ENCODE measurements around the gene ITPKA. TPM values are rescaled to one million over a fixed set of nuclear protein-coding genes. Genes with fewer than 3 reads are reported as not detected.

ITPKA gene
- total RNA-seq, 2 donors from 2014 or later = 4.4 TPM; not detected in 1

GRCh38 chr15:41480396-41481140 is 13.1 kb upstream of the ITPKA start:
- Histone ChIP-seq H3K4me1 (ENCODE audit: control insufficient read depth in 1 of 2, low read depth in 2 of 2) (no peaks in the 10 kb centered on the region), H3K9me3 (no peaks in the 10 kb centered on the region), H3K36me3 (peaks cover 45% of the 10 kb centered on the region), H3K27ac (no peak overlapping the region), H3K27me3 (replicated peaks; ENCODE audit: insufficient read depth) (no peaks in the 10 kb centered on the region), H3K4me3 (no peak overlapping the region)
- DNase-seq (ENCODE audit: low spot score) (no peak), ATAC-seq (ENCODE audit: insufficient number of reproducible peaks, low FRiP score, low read depth) (no peak)
- TF ChIP-seq, protein P1, sequence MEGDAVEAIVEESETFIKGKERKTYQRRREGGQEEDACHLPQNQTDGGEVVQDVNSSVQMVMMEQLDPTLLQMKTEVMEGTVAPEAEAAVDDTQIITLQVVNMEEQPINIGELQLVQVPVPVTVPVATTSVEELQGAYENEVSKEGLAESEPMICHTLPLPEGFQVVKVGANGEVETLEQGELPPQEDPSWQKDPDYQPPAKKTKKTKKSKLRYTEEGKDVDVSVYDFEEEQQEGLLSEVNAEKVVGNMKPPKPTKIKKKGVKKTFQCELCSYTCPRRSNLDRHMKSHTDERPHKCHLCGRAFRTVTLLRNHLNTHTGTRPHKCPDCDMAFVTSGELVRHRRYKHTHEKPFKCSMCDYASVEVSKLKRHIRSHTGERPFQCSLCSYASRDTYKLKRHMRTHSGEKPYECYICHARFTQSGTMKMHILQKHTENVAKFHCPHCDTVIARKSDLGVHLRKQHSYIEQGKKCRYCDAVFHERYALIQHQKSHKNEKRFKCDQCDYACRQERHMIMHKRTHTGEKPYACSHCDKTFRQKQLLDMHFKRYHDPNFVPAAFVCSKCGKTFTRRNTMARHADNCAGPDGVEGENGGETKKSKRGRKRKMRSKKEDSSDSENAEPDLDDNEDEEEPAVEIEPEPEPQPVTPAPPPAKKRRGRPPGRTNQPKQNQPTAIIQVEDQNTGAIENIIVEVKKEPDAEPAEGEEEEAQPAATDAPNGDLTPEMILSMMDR (IDR thresholded peaks at IDR 0.05) = no peak

DNA sequence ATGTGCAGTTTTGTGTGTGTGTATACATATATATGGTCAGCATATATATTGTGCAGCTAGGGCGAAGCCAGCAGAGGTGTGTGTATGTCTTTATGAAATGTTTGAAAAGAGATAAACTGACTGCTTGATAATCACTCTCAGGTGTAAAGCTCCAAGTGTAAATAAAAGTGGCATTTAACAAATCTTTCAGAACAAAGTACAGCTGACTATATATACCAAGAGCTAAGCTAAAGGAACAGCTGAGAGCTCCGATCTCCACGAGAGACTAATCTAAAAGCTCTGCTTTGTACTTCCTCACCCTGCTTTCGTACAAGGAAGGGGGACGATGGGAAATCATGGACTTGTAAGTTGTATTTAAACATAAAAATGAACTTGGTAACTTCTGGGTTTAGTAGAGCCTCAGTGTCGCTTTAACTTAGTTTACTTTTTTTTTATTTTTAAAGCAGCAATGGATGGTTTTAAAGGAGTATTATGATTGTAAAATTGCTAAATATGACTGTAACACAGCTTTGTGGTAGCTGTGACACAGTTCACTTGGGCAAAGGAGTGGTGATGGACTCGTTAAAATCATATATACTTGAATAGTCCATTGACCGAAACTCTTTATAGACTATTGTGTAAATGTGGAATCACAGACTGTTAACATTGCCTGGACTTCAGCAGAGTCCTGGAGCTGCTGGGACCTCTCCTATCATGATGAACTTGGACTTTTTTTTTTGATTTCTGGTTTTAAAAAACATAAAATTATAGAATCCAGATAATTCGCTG is 11.4 kb upstream of the ITPKA start:
- H3K4me1 ChIP-seq (ENCODE audit: control insufficient read depth in 1 of 2, low read depth in 2 of 2) = no peaks in the 10 kb centered on the region
- peaks cover 29% of the 10 kb centered on the region for H3K36me3 ChIP-seq
- H3K4me3 ChIP-seq = no peak overlapping the region
- H3K27ac ChIP-seq = no peak overlapping the region
- ATAC-seq (ENCODE audit: insufficient number of reproducible peaks, low FRiP score, low read depth) (no peak), DNase-seq (ENCODE audit: low spot score) (no peak)
- no peaks in the 10 kb centered on the region for H3K27me3 ChIP-seq (replicated peaks; ENCODE audit: insufficient read depth)
- TF ChIP-seq, protein P1 (IDR thresholded peaks at IDR 0.05) = no peak
- no peaks in the 10 kb centered on the region for H3K9me3 ChIP-seq

GRCh38 chr15:41483115-41483514 is 10.6 kb upstream of the ITPKA start:
- H3K27ac ChIP-seq = no peak overlapping the region
- H3K9me3 ChIP-seq = no peaks in the 10 kb centered on the region
- H3K4me1 ChIP-seq (ENCODE audit: control insufficient read depth in 1 of 2, low read depth in 2 of 2) = no peaks in the 10 kb centered on the region
- no peak for DNase-seq (ENCODE audit: low spot score)
- TF ChIP-seq, protein P1 (IDR thresholded peaks at IDR 0.05) = no peak
- no peak overlapping the region for H3K4me3 ChIP-seq
- H3K27me3 ChIP-seq (replicated peaks; ENCODE audit: insufficient read depth) = no peaks in the 10 kb centered on the region
- peaks cover 22% of the 10 kb centered on the region for H3K36me3 ChIP-seq
- ATAC-seq (ENCODE audit: insufficient number of reproducible peaks, low FRiP score, low read depth) = no peak

DNA sequence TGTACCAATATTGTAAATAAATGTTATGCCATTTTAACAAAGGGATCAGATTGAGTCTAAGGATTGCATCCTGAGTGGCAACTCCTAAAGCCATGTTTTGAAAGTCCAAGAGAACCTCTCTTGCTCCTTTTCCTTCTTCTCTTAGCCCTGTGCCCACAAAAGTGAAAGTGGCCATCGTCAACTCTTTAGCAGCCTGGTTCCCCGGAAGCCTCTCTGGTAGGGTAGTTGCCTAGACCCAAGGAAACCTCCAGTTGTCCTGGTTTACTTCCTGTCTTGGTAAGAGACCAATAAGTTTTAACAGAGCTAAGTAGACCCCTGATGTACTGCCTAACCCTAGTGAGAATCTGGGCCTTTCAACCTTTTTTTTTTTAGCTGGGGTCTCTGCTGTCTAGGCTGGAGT is 10.2 kb upstream of the ITPKA start:
- Histone ChIP-seq H3K27ac (no peak overlapping the region), H3K36me3 (peaks cover 22% of the 10 kb centered on the region), H3K4me1 (ENCODE audit: control insufficient read depth in 1 of 2, low read depth in 2 of 2) (no peaks in the 10 kb centered on the region), H3K9me3 (no peaks in the 10 kb centered on the region), H3K27me3 (replicated peaks; ENCODE audit: insufficient read depth) (no peaks in the 10 kb centered on the region), H3K4me3 (no peak overlapping the region)
- ATAC-seq (ENCODE audit: insufficient number of reproducible peaks, low FRiP score, low read depth) (no peak), DNase-seq (ENCODE audit: low spot score) (no peak)
- TF ChIP-seq, protein P1 (IDR thresholded peaks at IDR 0.05) = no peak

DNA sequence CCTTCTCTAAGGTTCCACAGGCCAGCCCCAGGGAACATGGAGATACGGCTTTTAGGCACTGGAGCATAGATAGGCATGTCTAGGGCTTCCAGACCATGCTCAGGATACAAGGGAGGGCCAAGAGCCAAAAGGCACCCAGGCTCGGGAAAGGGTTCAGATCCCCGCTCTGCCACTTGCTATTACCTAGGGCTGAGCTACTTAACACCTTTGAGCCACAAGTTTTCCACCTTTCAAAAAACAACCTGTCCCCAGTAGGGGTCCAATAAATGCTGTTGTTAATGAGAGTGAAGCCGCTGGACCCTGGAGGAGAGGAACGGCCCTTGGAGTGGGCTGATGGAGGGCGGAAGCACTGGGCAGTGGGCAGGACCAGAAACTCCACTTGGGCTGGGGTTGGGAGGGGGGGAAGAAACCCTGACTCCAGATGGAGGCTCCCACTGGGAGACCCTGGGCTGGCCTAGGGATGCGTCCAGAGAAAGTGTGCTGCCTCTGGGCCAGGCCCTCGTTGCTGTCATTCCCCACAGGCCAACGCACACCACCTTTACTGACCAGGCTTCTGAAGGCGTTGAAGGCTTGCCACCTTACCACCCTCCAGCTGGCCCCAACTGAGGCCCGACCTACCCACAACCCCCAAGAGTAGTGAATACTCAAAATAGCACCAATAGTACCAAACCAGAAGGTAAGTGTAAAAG is 8.6 kb upstream of the ITPKA start:
- TF ChIP-seq, protein P1 (IDR thresholded peaks at IDR 0.05) = no peak
- DNase-seq (ENCODE audit: low spot score) = no peak
- H3K4me1 ChIP-seq (ENCODE audit: control insufficient read depth in 1 of 2, low read depth in 2 of 2) = no peaks in the 10 kb centered on the region
- H3K36me3 ChIP-seq = peaks cover 16% of the 10 kb centered on the region
- ATAC-seq (ENCODE audit: insufficient number of reproducible peaks, low FRiP score, low read depth) = no peak
- no peak overlapping the region for H3K4me3 ChIP-seq
- no peaks in the 10 kb centered on the region for H3K27me3 ChIP-seq (replicated peaks; ENCODE audit: insufficient read depth)
- no peak overlapping the region for H3K27ac ChIP-seq
- no peaks in the 10 kb centered on the region for H3K9me3 ChIP-seq
